GM23248 (cell line): Measurements from ENCODE around the gene ACOT11. TPM values are rescaled to one million over a fixed set of nuclear protein-coding genes. Genes with fewer than 3 reads are reported as not detected.

Experiments
- DNase-seq: peaks from one replicate; pipeline ENCODE4 v3.0.0-alpha.2; 2015
- H2AFZ ChIP-seq: fragments of 200-600 bp; sonication (generic); 2 replicates; pipeline ENCODE4 v1.6.1; 2016; ENCODE audit warnings: antibody characterized with exemption
- H3F3A ChIP-seq: fragments of 200-600 bp; sonication (generic); 2 replicates; pipeline ENCODE4 v1.6.1; 2016; ENCODE audit warnings: mild to moderate bottlenecking, antibody characterized with exemption, mixed run types; ENCODE audit not compliant: insufficient read depth
- H3K27ac ChIP-seq: fragments of 200-600 bp; sonication (generic); 2 replicates; pipeline ENCODE4 v1.5.1; 2016; ENCODE audit warnings: mild to moderate bottlenecking
- H3K27me3 ChIP-seq: fragments of 200-600 bp; sonication (generic); replicated peaks from 2 replicates; pipeline ENCODE4 v1.6.1; 2016; ENCODE audit warnings: mild to moderate bottlenecking; ENCODE audit not compliant: insufficient read depth
- H3K36me3 ChIP-seq: fragments of 200-600 bp; sonication (generic); 2 replicates; pipeline ENCODE4 v1.6.1; 2016; ENCODE audit warnings: low read depth, mild to moderate bottlenecking
- H3K4me1 ChIP-seq: fragments of 200-600 bp; sonication (generic); 2 replicates; pipeline ENCODE4 v1.6.1; 2016; ENCODE audit warnings: mild to moderate bottlenecking; ENCODE audit not compliant: insufficient read depth
- H3K4me2 ChIP-seq: fragments of 200-600 bp; sonication (generic); one replicate; pipeline ENCODE4 v1.6.1; 2016; ENCODE audit warnings: mild to moderate bottlenecking; ENCODE audit not compliant: unreplicated experiment
- H3K4me3 ChIP-seq: fragments of 200-600 bp; sonication (generic); 2 replicates; pipeline ENCODE4 v1.5.1; 2016; ENCODE audit warnings: mild to moderate bottlenecking
- H3K79me2 ChIP-seq: fragments of 200-600 bp; sonication (generic); 2 replicates; pipeline ENCODE4 v1.6.1; 2016; ENCODE audit warnings: mild to moderate bottlenecking; ENCODE audit not compliant: insufficient read depth
- H3K9ac ChIP-seq: fragments of 200-600 bp; sonication (generic); 2 replicates; pipeline ENCODE4 v1.6.1; 2016; ENCODE audit warnings: mild to moderate bottlenecking
- H3K9me2 ChIP-seq: fragments of 200-600 bp; sonication (generic); 2 replicates; pipeline ENCODE4 v1.6.1; 2016; ENCODE audit warnings: mixed run types, mild to moderate bottlenecking, moderate library complexity; ENCODE audit not compliant: insufficient read depth
- H3K9me3 ChIP-seq: fragments of 200-600 bp; sonication (generic); one replicate; pipeline ENCODE4 v1.6.1; 2017; ENCODE audit warnings: low read depth
- H4K20me1 ChIP-seq: fragments of 200-600 bp; sonication (generic); 2 replicates; pipeline ENCODE4 v1.6.0; 2016; ENCODE audit not compliant: insufficient read depth
- EZH2 ChIP-seq: fragments of 200-600 bp; sonication (generic); IDR thresholded peaks from 2 replicates; pipeline ENCODE4 v1.6.1; 2018; ENCODE audit warnings: antibody characterized with exemption, mild to moderate bottlenecking; ENCODE audit not compliant: insufficient read depth, poor library complexity, severe bottlenecking
- EZH2phosphoT487 ChIP-seq: fragments of 200-600 bp; sonication (generic); IDR thresholded peaks from 2 replicates; pipeline ENCODE4 v1.6.1; 2018; ENCODE audit warnings: antibody characterized with exemption, moderate library complexity, mild to moderate bottlenecking, low read depth; ENCODE audit not compliant: insufficient read depth
- WGBS, 2 experiments: methylation state at CpG; one replicate each; pipeline ENCODE4 v1.1.6; 2015 to 2017; ENCODE audit warnings: low lambda C conversion rate in 2 of 2, low coverage in 1 of 2; ENCODE audit errors: missing lambda C conversion rate in 2 of 2; 5-methylcytosine and 5-hydroxymethylcytosine counted together
- in situ Hi-C: fragments of 300-500 bp; cut with MboI; formaldehyde crosslinking; loops from 2 replicates; pipeline ENCODE4 v1.15.0; 2020
- polyA plus RNA-seq: library from polyadenylated mRNA; unstranded; fragments of >200 nt; fragmentation: Nextera tagmentation; extraction: Ambion mirVana; gene quantifications from 2 replicates; pipeline ENCODE4 v1.2.1, GENCODE V29; 2016
- total RNA-seq: library from RNA; depleted of rRNA; stranded (reverse); fragments of >200 nt; shearing (Covaris generic); gene quantifications from 2 replicates; pipeline ENCODE4 v1.2.3, GENCODE V29; 2014

ACOT11 gene
- total and polyA plus RNA-seq, 2 experiments from 2014 or later, result 3.4 to 3.6 TPM

- Histone ChIP-seq H3K9ac (no peak overlapping the region), H3K27me3 (no peaks in the 10 kb centered on the region), H3K36me3 (no peaks in the 10 kb centered on the region), H4K20me1 (no peaks in the 10 kb centered on the region), H3K9me2 (no peaks in the 10 kb centered on the region), H3K4me3 (no peak overlapping the region), H2AFZ (no peak overlapping the region), H3K79me2 (no peaks in the 10 kb centered on the region), H3K27ac (no peak overlapping the region), H3K4me1 (peaks cover 21% of the 10 kb centered on the region), H3K9me3 (no peaks in the 10 kb centered on the region), H3K4me2 (no peak overlapping the region), H3F3A (peaks cover 20% of the 10 kb centered on the region)
- no peak for TF ChIP-seq EZH2
- no peak for TF ChIP-seq EZH2phosphoT487
- no peak for DNase-seq
- WGBS, 2 experiments, result 99% methylated on average over 10 of the region's 10 CpGs
- in situ Hi-C loops, result no loop called here
These were observed 7.3 kb upstream of the ACOT11 start for GRCh38 chr1:54540582-54541295.

DNA sequence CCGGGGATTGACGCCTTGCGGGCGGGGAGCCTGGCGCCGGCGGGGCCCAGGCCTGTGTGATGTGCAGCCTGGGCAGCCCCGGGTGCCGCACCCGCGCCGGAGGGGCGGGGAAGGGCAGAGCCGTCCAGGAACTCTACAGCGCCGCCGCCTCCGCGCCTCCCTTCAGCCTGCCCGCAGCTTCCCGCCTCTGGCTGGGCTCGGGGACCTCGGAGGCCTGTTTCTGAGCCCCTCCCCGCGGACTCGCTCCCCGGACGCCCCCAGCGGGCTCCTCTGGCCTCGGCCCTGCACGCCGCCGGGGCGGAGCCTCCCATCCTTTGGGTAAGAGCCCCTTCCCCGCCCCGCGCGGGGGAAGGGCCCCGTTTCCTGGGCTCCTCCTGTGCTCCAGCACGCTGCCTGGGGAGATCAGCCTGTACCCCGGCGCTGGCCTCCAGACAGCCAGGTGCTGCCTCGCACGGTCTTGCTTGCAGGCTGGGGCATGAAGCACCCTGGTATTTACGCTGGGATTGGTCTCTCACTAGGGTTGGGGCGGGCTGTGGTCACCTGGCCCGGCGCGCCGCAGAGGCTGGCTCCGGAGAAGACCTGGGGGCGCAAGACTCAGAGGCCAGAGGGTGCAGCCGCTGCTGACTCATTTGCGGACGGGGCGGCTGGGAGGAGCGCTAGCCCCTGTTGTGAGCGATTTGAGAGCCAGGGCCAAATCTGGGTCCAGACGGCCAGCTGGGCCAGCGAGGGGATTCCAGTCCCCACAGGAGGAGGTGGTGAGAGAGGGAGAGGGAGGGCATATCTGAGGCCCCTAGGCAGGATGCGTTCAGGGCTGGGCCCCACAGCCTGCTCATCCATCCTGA, 5.7 kb upstream of the ACOT11 start:
- Histone ChIP-seq H3K4me1 (peaks cover 22% of the 10 kb centered on the region), H3K9me2 (no peaks in the 10 kb centered on the region), H3K79me2 (no peaks in the 10 kb centered on the region), H3K36me3 (no peaks in the 10 kb centered on the region), H3K4me3 (peak overlapping the region; percentile 69), H3K9me3 (no peaks in the 10 kb centered on the region), H4K20me1 (no peaks in the 10 kb centered on the region), H3K27me3 (no peaks in the 10 kb centered on the region), H2AFZ (peak overlapping the region; percentile 89), H3K4me2 (peak overlapping the region; percentile 76), H3K27ac (peak overlapping the region; percentile 89), H3F3A (peaks cover 20% of the 10 kb centered on the region), H3K9ac (peak overlapping the region; percentile 83)
- in situ Hi-C loops, result no loop called here
- peak; percentile 86 for DNase-seq
- TF ChIP-seq EZH2 (no peak), EZH2phosphoT487 (no peak)
- 1% methylated on average over 53 of the region's 61 CpGs for WGBS, 2 experiments

GRCh38 chr1:54542962-54543539, 5.0 kb upstream of the ACOT11 start:
- in situ Hi-C loops, result no loop called here
- peak overlapping the region; percentile 69 for H3K4me3 ChIP-seq
- no peaks in the 10 kb centered on the region for H3K27me3 ChIP-seq

GRCh38 chr1:54543729-54544496, 4.1 kb upstream of the ACOT11 start:
- peak overlapping the region; percentile 89 for H3K27ac ChIP-seq

More at GRCh38 chr1:54542962-54543539, 5.0 kb upstream of the ACOT11 start:
- WGBS, 2 experiments, result 16 to 20% methylated on average over 11 to 12 of the region's 12 CpGs
- no peaks in the 10 kb centered on the region for H4K20me1 ChIP-seq
- no peaks in the 10 kb centered on the region for H3K79me2 ChIP-seq
- H3K4me2 ChIP-seq, result peak overlapping the region; percentile 76
- no peaks in the 10 kb centered on the region for H3K9me2 ChIP-seq
- peak overlapping the region; percentile 83 for H3K9ac ChIP-seq
- no peaks in the 10 kb centered on the region for H3K36me3 ChIP-seq
- H2AFZ ChIP-seq, result peak overlapping the region; percentile 89
- H3F3A ChIP-seq, result peaks cover 20% of the 10 kb centered on the region
- no peaks in the 10 kb centered on the region for H3K9me3 ChIP-seq
- DNase-seq, result peak; percentile 70
- peak overlapping the region; percentile 89 for H3K27ac ChIP-seq
- H3K4me1 ChIP-seq, result peaks cover 27% of the 10 kb centered on the region
- TF ChIP-seq EZH2phosphoT487 (no peak), EZH2 (no peak)

More at GRCh38 chr1:54543729-54544496, 4.1 kb upstream of the ACOT11 start:
- no peaks in the 10 kb centered on the region for H3K79me2 ChIP-seq
- peaks cover 27% of the 10 kb centered on the region for H3K4me1 ChIP-seq
- in situ Hi-C loops, result no loop called here
- H3F3A ChIP-seq, result peaks cover 20% of the 10 kb centered on the region
- TF ChIP-seq EZH2 (no peak), EZH2phosphoT487 (no peak)
- H3K9me3 ChIP-seq, result no peaks in the 10 kb centered on the region
- no peaks in the 10 kb centered on the region for H3K36me3 ChIP-seq
- no peak overlapping the region for H2AFZ ChIP-seq
- no peak overlapping the region for H3K4me3 ChIP-seq
- WGBS, 2 experiments, result 54 to 56% methylated on average over 13 of the region's 13 CpGs
- peak overlapping the region; percentile 76 for H3K4me2 ChIP-seq
- no peaks in the 10 kb centered on the region for H3K9me2 ChIP-seq
- DNase-seq, result peak; percentile 86
- H3K9ac ChIP-seq, result 0 out of 2 replicates have a peak overlapping the region, but pooled peaks have one; percentile 22
- H4K20me1 ChIP-seq, result no peaks in the 10 kb centered on the region
- no peaks in the 10 kb centered on the region for H3K27me3 ChIP-seq
